K562 (cell line): ENCODE data around the gene VWA1. TPM values are rescaled to one million over a fixed set of nuclear protein-coding genes. Genes with fewer than 3 reads are reported as not detected.
A peak's percentile ranks its signal among the peaks of the same experiment; 100 is the strongest.

ENCODE experiments used
- ATAC-seq: fragments of 200-7000 bp; cut with Tn5 transposase; 3 replicates; pipeline ENCODE4 v1.9.1; 2020; ENCODE audit warnings: moderate library complexity
- BruUV-seq: library from RNA; stranded (reverse); fragments of 400-500 nt; replicated peaks from 2 replicates; lab custom pipeline; 2021; lab: Mats Ljungman, UMichigan
- CTCF ChIA-PET: fragments of 300-600 bp; formaldehyde crosslinking; extraction: SDS; loops from one replicate; lab custom pipeline; 2021; ENCODE audit warnings: low intra/inter-chr PET ratio; lab: Yijun Ruan, JAX
- POLR2A ChIA-PET: fragments of 300-600, 350-650 bp; sonication (Branson Sonifier 250); formaldehyde crosslinking; extraction: SDS; loops from one replicate; lab custom pipeline; 2021; ENCODE audit warnings: antibody characterized with exemption, inconsistent platforms; lab: Yijun Ruan, JAX
- DNase-seq, 4 experiments: peaks; one replicate each; pipeline versions ENCODE4 v3.0.0 to v3.0.0-alpha.2; 2011 to 2018; ENCODE audit warnings: low spot score in 3 of 4, mixed read lengths in 3 of 4; ENCODE audit errors: extremely low read depth in 1 of 4
- FAIRE-seq: peaks from 2 replicates; lab custom pipeline; 2011; peaks lifted over from hg19 to GRCh38; lab: Jason Lieb, UNC
- H2AFZ ChIP-seq: 2 replicates; pipeline ENCODE4 v1.6.0; 2011; ENCODE audit warnings: low read depth, low read length, control low read depth, inconsistent platforms
- H3K27ac ChIP-seq: fragments of 200-600 bp; 3 replicates; pipeline ENCODE4 v1.8.0; 2011; ENCODE audit warnings: low read depth, mild to moderate bottlenecking, control low read depth, inconsistent platforms, low read length, moderate library complexity, mixed read lengths; ENCODE audit errors: extremely low read depth
- H3K27me3 ChIP-seq, 2 experiments: fragments of 300-600 bp in 1 of 2; 2 replicates in 1 of 2; 3 replicates in 1 of 2; pipeline versions ENCODE4 v1.6.0 to v1.8.0; 2011; ENCODE audit warnings: inconsistent platforms in 2 of 2, low read length in 2 of 2, mild to moderate bottlenecking in 1 of 2, mixed read lengths in 1 of 2, moderate library complexity in 1 of 2; ENCODE audit not compliant: control insufficient read depth in 2 of 2, insufficient read depth in 2 of 2
- H3K36me3 ChIP-seq: fragments of 300-600 bp; 3 replicates; pipeline ENCODE4 v1.8.0; 2011; ENCODE audit warnings: mild to moderate bottlenecking, low read length, inconsistent platforms; ENCODE audit not compliant: control insufficient read depth, insufficient read depth
- H3K4me1 ChIP-seq, 2 experiments: fragments of 200-600 bp in 1 of 2; replicated peaks in 1 of 2; 2 replicates in 1 of 2; 3 replicates in 1 of 2; pipeline versions ENCODE4 v1.5.1 to v1.8.0; 2011; ENCODE audit warnings: inconsistent platforms in 2 of 2, low read length in 2 of 2, mild to moderate bottlenecking in 1 of 2, mixed read lengths in 1 of 2, moderate library complexity in 1 of 2; ENCODE audit not compliant: control insufficient read depth in 2 of 2, insufficient read depth in 2 of 2
- H3K4me2 ChIP-seq: 2 replicates; pipeline ENCODE4 v1.6.1; 2011; ENCODE audit warnings: low read length, control low read depth, inconsistent platforms, mixed read lengths; ENCODE audit not compliant: insufficient read depth
- H3K4me3 ChIP-seq: fragments of 200-600 bp; sonication (generic), shearing (Covaris generic); 2 replicates; pipeline ENCODE4 v1.5.1; 2016; ENCODE audit warnings: control low read depth, inconsistent platforms
- H3K79me2 ChIP-seq: fragments of 200-600 bp; 3 replicates; pipeline ENCODE4 v1.8.0; 2011; ENCODE audit warnings: low read length, inconsistent platforms; ENCODE audit not compliant: control insufficient read depth, insufficient read depth
- H3K9ac ChIP-seq, 2 experiments: 2 replicates each; pipeline versions ENCODE4 v1.6.0 to v1.6.1; 2011; ENCODE audit warnings: low read depth in 2 of 2, low read length in 2 of 2, control low read depth in 1 of 2, inconsistent platforms in 1 of 2, mild to moderate bottlenecking in 1 of 2, mixed read lengths in 1 of 2; ENCODE audit not compliant: insufficient read depth in 1 of 2
- H3K9me1 ChIP-seq: one replicate; pipeline ENCODE4 v1.6.0; 2011; ENCODE audit warnings: inconsistent platforms, mild to moderate bottlenecking, low read length, moderate library complexity; ENCODE audit not compliant: control insufficient read depth, insufficient read depth
- H3K9me3 ChIP-seq: replicated peaks from 2 replicates; pipeline ENCODE4 v1.5.1; 2011; ENCODE audit warnings: low read depth, low read length, inconsistent platforms; ENCODE audit not compliant: control insufficient read depth, insufficient read depth
- H4K20me1 ChIP-seq: replicated peaks from 2 replicates; pipeline ENCODE4 v1.6.1; 2011; ENCODE audit warnings: low read length, inconsistent platforms, mixed read lengths; ENCODE audit not compliant: control insufficient read depth, insufficient read depth
- CBX3 ChIP-seq, 2 experiments: IDR thresholded peaks; 1 replicate in 1 of 2; 2 replicates in 1 of 2; pipeline ENCODE4 v1.6.1; 2012; ENCODE audit warnings: inconsistent platforms in 2 of 2, low read length in 2 of 2, borderline replicate concordance in 1 of 2, control low read depth in 1 of 2
- HNRNPK ChIP-seq: fragments of 200-400 bp; formaldehyde crosslinking; IDR thresholded peaks from one replicate; pipeline ENCODE4 v1.6.1; 2018; ENCODE audit warnings: mild to moderate bottlenecking, low read depth, low read length; ENCODE audit not compliant: poor library complexity, severe bottlenecking
- JUND ChIP-seq, 2 experiments: IDR thresholded peaks; 2 replicates in 1 of 2; 3 replicates in 1 of 2; pipeline ENCODE4 v1.6.1; 2011; ENCODE audit warnings: borderline replicate concordance in 2 of 2, low read depth in 2 of 2, low read length in 2 of 2, improper control_type of control experiment in 1 of 2, missing biosample characterization in 1 of 2, missing genetic modification characterization in 1 of 2, missing genetic modification reagents in 1 of 2
- PCBP1 ChIP-seq: fragments of 200-400 bp; formaldehyde crosslinking; IDR thresholded peaks from 2 replicates; pipeline ENCODE4 v1.6.1; 2018; ENCODE audit warnings: mild to moderate bottlenecking, low read depth, low read length; ENCODE audit not compliant: poor library complexity, severe bottlenecking
- POLR2G ChIP-seq: fragments of 200-400 bp; formaldehyde crosslinking; IDR thresholded peaks from 2 replicates; pipeline ENCODE4 v1.6.1; 2017; ENCODE audit warnings: low read depth, mild to moderate bottlenecking, antibody characterized with exemption, low read length, moderate library complexity
- ZNF121 ChIP-seq: sonication (generic); formaldehyde crosslinking; conservative IDR thresholded peaks from 2 replicates; pipeline ENCODE4 v1.8.0; 2022; ENCODE audit warnings: missing genetic modification reagents
- ZNF436 ChIP-seq: fragments of 250-450, 450-650 bp; sonication (Bioruptor Pico); formaldehyde crosslinking; IDR thresholded peaks from 2 replicates; pipeline ENCODE4 v1.7.0; 2020; ENCODE audit warnings: mild to moderate bottlenecking
- ZNF444 ChIP-seq: fragments of 250-450 bp; sonication (Bioruptor Pico); IDR thresholded peaks from 2 replicates; pipeline ENCODE4 v1.4.0; 2020; ENCODE audit warnings: mild to moderate bottlenecking, moderate library complexity
- ZNF592 ChIP-seq: fragments of 450-650 bp; IDR thresholded peaks from 2 replicates; pipeline ENCODE4 v1.6.1; 2017; ENCODE audit warnings: antibody characterized with exemption, mild to moderate bottlenecking
- ZNF79 ChIP-seq: fragments of 250-450 bp; sonication (Bioruptor Pico); IDR thresholded peaks from 2 replicates; pipeline ENCODE4 v1.4.0; 2020; ENCODE audit warnings: low read depth, mild to moderate bottlenecking, moderate library complexity
- WGBS: fragments of 100-300 bp; shearing (Covaris generic); methylation state at CpG from one replicate; pipeline ENCODE4 v1.1.6; 2016; ENCODE audit warnings: low coverage, mixed read lengths; ENCODE audit not compliant: insufficient coverage; ENCODE audit errors: missing lambda C conversion rate; 5-methylcytosine and 5-hydroxymethylcytosine counted together
- in situ Hi-C: fragments of 300-500 bp; cut with MboI; formaldehyde crosslinking; loops from 4 replicates; pipeline ENCODE4 v1.15.0; 2018; ENCODE audit warnings: inconsistent platforms, mixed read lengths
- intact Hi-C: fragments of 100-400 bp; cut with micrococcal nuclease; formaldehyde crosslinking; loops from 2 replicates; pipeline ENCODE4 v1.14.2; 2022
- polyA plus RNA-seq, 8 experiments: library from polyadenylated mRNA; depleted of rRNA in 4 of 8; stranded (reverse) in 5 of 8; unstranded in 3 of 8; fragments of >200 nt; fragmentation: Nextera tagmentation in 2 of 8; fragmentation: Illumina TruSeq in 1 of 8; extraction: Ambion mirVana in 2 of 8; extraction: Trizol in 1 of 8; gene quantifications; 2 replicates each; pipeline versions ENCODE4 v1.2.1 to v1.2.3, GENCODE V29; 2011 to 2014; ENCODE audit warnings: inconsistent platforms in 1 of 8, missing spikeins in 1 of 8
- total RNA-seq, 7 experiments: library from RNA; depleted of rRNA in 6 of 7; stranded (reverse); fragments of >200 nt in 6 of 7; fragmentation: Illumina TruSeq in 2 of 7; extraction: Trizol in 2 of 7; gene quantifications; 2 replicates each; pipeline versions ENCODE4 v1.2.1 to v1.2.3, GENCODE V29; 2011 to 2021; ENCODE audit warnings: low replicate concordance in 1 of 7

The VWA1 gene
- total and polyA plus RNA-seq, 9 of the 15 experiments (the other 6 are each of a cell fraction or from before 2014, with no cell fraction given), result 0.01 to 6.4 (median 0.85) TPM

- H3K4me3 ChIP-seq, result peak overlapping the region; percentile 51
- no peaks in the 10 kb centered on the region for H3K9me3 ChIP-seq
- no peak overlapping the region for H3K27ac ChIP-seq
- peak overlapping the region; percentile 45; the same call in 1 of the 2 replicates for H3K4me2 ChIP-seq
- no peaks in the 10 kb centered on the region for H3K9me1 ChIP-seq
- no peak for DNase-seq
- 0 out of 2 replicates have a peak overlapping the region, but pooled peaks have one; percentile 4 for H2AFZ ChIP-seq
- peak overlapping the region in 1 of 2 experiments; percentile 75; a peak in 2 of 4 replicates for H3K9ac ChIP-seq
- intact Hi-C loops, result no loop called here
- 0% methylated on average over 4 of the region's 22 CpGs for WGBS
- TF ChIP-seq POLR2G (0 out of 2 replicates have a peak, but pooled peaks have one; percentile 5), ZNF79 (no peak)
- BruUV-seq, result no TSS peak
- H3K4me1 ChIP-seq, result peaks cover 19 to 61% of the 10 kb centered on the region in 2 experiments
- no peak for ATAC-seq
- H3K27me3 ChIP-seq, result no peaks in the 10 kb centered on the region
- ChIA-PET POLR2A (interaction anchor here (0.6 kb wide), 1 partner anchor 20 kb away, joined by 3 read pairs; no protein-coding TSS in a partner anchor), CTCF (no interaction called here)
- H3K79me2 ChIP-seq, result no peaks in the 10 kb centered on the region
- H4K20me1 ChIP-seq, result no peaks in the 10 kb centered on the region
- FAIRE-seq, result no peak
- no peaks in the 10 kb centered on the region for H3K36me3 ChIP-seq
- in situ Hi-C loops, result no loop called here
Observed at GRCh38 chr1:1427820-1428148, 7.7 kb upstream of the VWA1 start.

DNA sequence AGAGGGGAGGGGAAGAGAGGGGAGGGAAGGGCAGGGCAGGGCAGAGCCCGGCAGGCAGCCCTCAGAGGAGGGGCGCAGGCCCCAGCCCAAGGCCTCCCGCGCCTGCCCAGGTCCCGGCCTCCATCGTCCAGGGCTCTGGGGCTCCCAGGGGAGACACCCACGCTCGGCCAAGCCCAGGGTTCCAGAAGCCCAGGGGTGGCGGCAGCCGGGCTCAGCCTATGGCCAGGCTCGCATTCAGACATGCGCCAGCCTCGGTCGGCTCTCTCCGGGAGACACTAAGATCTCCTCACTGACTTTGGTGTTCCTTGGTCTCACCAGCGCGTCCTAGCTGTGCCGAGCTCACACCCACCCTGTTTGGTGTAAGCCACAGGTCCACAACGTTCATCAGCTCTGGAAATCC lies 7.3 kb upstream of the VWA1 start:
- no peak for ATAC-seq
- BruUV-seq, result no TSS peak
- H3K27ac ChIP-seq, result no peak overlapping the region
- TF ChIP-seq ZNF436 (CRISPR knock-in tag), result no peak
- no peak for TF ChIP-seq JUND (IDR thresholded peaks at IDR 0.05; ENCODE audit: borderline replicate concordance, low read depth, low read length)
- no peak for TF ChIP-seq JUND (tag; IDR thresholded peaks at IDR 0.05; ENCODE audit: borderline replicate concordance, low read depth, low read length)
- peak; percentile 54 for TF ChIP-seq HNRNPK
- peak in 1 of 2 experiments; percentile 63; a peak in 1 of 3 replicates for TF ChIP-seq CBX3 (IDR thresholded peaks at IDR 0.05; ENCODE audit: borderline replicate concordance in 1 of 2, low read length in 2 of 2)
- no peak for TF ChIP-seq ZNF592
- peak; percentile 98 for TF ChIP-seq PCBP1
- no peak for TF ChIP-seq ZNF444
- no peak for TF ChIP-seq ZNF121 (CRISPR knock-in tag)

More for the DNA sequence above, 7.3 kb upstream of the VWA1 start:
- Histone ChIP-seq H3K4me1 (peaks cover 23 to 63% of the 10 kb centered on the region in 2 experiments), H3K4me2 (no peak overlapping the region), H3K9me1 (no peaks in the 10 kb centered on the region), H3K4me3 (no peak overlapping the region), H4K20me1 (no peaks in the 10 kb centered on the region), H3K9ac (no peak overlapping the region), H3K79me2 (no peaks in the 10 kb centered on the region), H3K9me3 (no peaks in the 10 kb centered on the region), H3K36me3 (no peaks in the 10 kb centered on the region), H2AFZ (no peak overlapping the region), H3K27me3 (no peaks in the 10 kb centered on the region)
- DNase-seq, result no peak
- intact Hi-C loops (no loop called here), in situ Hi-C loops (no loop called here)
- ChIA-PET POLR2A (interaction anchor here (0.6 to 0.7 kb wide), 2 partner anchors 20 to 179 kb away, joined by 3 read pairs; no protein-coding TSS in a partner anchor), CTCF (no interaction called here)
- peak; percentile 15 for FAIRE-seq
- 63% methylated on average over 16 of the region's 19 CpGs for WGBS
